Stimulated activated naive CD8-positive, alpha-beta T cell treated with anti-CD3 and anti-CD28 coated beads, Interleukin-15, Interleukin-2, amounts not matched to agents 100 U/mL and 50 U/mL, for 24 hours (primary cell): ENCODE measurements around the gene VCPKMT.

Experiments used
- ATAC-seq: fragments of 150-1000 bp; cut with Tn5 transposase; one replicate; pipeline ENCODE4 v1.10.0; 2021
- DNase-seq: peaks from one replicate; pipeline ENCODE4 v3.0.0; 2021

VCPKMT gene

DNA sequence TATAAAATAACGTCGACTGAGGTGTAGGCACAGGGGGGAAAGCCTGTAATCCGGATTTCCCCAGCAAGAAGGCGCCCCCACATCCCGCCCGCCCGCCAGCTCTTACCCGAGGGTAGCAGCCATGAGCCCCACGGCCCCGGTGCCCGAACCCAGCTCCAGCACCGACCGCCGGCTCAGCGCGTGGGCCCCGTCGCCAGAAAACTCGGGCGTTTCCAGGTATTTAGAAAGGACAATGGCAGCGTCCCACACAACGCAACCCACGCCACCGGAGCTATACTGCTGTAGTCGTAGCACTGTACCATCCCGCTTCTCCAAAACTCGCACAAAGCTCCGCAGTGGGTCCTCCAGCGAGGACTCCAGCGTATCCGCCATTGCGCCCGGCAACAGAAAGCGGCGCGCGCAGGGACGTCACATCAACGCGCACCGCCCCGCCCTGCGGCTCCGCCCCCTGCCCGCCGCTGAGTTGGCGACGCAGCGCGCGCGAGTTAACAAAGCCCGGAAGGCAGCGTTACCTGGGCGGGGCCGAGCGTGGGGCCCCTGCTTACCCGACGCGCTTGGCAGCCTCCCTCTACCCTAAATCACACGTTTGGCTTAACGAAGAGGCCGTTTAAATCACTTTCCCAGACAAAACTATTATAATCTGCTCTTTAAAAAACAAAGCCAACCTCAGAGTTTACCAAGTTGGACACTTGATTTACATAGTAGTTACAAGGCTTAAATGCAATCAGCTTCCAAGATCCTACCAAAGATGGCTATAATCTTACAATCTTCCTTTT, at the start of gene VCPKMT:
Gene VCPKMT, minus strand, starts transcription at position 392 of the 776 bp plus-strand sequence. Its CDS starts 20 bp downstream, at position 372.
- ATAC-seq (peak; percentile 100), DNase-seq (peak; percentile 98)

DNA sequence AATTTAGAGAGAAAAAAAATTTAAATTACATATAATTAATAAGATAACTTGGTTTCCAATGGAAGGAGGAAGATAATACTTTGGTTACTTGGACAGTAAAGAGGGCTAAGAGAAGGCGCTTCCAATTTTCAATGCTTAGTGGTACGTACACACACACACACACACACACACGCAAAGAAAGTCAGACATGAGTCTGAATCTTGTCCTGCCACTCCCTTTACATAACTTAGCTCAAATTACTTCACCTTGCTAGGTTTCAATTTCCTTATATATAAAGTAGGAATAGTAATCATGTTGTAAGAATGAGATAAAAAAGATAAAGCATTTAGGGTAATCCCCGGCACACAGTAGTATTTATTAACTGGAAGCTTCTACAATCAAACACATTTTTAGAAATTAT, 39.7 kb upstream of the VCPKMT start:
- ATAC-seq (no peak), DNase-seq (no peak)

DNA sequence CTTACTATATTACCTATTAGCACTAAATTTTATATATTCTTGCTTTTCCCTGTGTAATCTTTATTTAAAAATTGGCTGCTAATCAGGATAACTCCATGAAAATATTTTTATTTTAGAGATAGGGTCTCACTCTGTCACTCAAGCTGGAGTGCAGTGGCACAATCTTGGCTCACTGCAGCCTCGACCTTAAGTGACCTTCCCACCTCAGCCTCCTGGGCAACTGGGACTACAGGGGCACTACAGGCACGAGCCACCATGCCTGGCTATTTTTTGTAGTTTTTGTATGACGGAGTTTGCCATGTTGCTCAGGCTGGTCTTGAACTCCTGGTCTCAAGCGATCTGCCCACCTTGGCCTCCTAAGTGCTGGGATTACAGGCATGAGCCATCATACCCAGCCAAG, 32.4 kb upstream of the VCPKMT start:
- ATAC-seq = no peak
- no peak for DNase-seq

DNA sequence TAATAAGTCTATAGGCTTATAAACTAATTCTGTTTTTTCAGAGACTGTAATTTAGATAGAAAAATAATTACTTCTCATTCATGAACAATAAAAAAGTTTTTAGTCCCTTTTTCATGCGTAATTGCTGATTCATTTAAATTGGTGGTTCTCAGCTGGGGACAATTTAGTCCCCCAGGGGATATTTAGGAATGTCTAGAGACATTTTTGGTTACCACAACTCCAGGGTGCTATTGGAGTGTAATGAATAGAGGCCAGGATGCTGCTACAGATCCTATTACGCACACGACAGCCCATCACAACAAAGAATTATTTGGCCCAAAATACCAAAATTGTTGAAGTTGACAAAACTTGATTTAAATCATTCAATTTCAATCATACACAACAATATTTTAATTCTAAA, 22.8 kb upstream of the VCPKMT start:
- ATAC-seq (no peak), DNase-seq (no peak)

DNA sequence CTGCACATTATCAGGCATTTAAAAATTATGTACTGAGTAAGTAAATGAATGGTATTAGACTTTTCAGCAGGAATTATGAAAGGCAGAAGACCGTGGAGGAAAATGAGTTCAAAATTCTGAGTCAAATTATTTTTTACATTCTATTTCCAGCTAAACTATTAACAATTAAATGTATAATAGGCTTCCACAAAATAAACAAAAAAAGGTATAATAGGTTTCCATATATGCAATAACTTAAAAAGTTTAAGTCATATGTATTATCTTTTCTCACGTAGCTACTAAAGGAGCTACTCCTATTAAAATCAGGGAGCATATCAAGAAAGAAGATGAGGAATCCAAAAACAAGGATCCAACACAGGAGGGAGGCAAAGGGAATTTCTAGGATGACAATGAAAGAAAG, 11.4 kb upstream of the VCPKMT start:
- ATAC-seq (no peak), DNase-seq (no peak)

DNA sequence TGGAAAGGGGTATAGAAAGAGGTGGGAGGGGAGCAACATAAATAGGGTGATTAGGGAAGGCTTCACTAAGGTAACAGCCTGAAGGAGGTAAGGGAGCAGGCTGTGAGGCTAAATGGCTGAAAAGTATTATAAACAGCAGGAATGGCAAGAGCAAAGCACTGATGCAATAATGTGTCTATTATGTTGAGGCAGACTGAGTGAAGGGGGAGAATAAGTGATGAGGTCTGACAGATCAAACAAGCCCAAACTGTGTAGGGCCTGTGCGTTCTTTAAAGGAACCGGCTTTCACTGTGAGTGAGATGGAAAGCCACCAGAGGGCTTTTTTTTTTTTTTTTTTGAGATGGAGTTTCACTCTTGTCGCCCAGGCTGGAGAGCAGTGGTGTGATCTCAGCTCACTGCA, 6.7 kb upstream of the VCPKMT start:
- ATAC-seq = no peak
- DNase-seq = no peak

DNA sequence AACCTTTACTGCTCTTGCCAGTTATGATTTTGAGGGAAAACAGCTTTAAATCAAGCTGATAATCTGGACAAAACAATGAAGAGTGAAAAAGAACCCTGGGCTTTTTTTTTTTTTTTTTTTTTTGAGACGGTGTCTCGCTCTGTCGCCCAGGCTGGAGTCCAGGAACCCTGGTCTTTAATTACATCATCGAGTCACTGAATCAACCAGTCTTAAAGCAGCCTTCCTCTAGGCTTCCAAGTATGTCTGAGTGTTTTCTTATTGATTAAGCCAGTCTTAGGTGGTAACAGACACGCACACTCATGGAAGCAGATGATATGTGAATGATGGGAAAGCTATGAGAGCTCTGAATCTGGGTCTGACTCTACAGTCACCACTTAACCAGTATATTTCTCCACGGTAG, 5.9 kb upstream of the VCPKMT start:
- no peak for ATAC-seq

DNA sequence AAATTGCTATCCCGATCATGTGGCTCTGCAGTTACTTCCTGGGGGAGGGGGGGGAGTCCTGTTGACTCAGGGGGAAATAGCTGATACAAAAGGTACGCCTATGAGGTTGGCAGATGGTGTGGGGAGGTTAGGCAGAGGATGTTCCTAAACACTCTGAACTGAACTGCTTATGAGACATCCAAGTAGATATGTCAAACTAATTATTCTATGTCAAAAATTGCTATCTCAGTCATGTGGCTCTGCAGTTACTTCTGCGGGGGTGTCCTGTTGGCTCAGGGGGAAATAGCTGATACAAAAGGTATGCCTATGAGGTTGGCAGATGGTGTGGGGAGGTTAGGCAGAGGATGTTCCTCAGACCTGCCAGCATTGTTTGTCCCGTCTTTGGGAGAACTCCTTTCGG, 5.1 kb upstream of the VCPKMT start:
- ATAC-seq = no peak
- DNase-seq = no peak

More for the DNA sequence above, 5.9 kb upstream of the VCPKMT start:
- DNase-seq = no peak

DNA sequence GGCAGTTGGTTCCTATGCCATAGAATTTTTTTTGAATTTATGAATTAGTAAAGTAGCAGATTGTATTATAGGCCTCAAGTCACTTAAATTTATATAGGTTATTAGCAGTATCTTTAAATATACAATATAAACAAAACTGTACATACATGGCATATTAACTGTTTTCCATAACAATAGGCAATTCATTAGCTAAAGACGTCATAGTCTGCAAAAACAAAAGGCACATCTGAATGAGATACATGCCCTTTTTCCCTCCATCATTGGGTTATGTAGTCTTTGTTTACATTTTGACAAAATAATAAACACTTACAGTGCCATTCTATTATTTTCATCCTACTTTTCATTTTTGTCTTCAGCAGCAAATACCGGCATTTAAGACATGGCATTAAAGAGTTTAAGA, 1.1 kb upstream of the VCPKMT start:
- no peak for ATAC-seq
- no peak for DNase-seq

DNA sequence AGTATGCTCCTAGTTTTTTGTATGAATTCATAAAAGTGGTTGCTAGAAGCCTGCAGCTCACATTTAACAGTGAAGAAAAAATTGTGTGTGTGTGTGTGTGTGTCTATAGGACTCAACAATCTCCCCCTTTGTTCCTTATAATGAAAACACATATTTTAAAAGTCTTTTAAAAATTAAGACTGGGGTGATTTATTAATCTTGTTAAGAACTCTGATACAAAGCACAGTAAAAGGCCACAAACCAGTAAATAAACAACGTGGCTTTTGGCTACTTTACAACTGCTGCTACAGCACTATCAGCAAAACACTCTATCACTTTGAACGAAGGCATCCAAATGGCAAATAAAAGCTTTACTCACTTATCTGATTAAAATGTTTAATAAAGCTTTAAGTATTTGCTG, 594 bp upstream of the VCPKMT start:
- no peak for ATAC-seq

DNA sequence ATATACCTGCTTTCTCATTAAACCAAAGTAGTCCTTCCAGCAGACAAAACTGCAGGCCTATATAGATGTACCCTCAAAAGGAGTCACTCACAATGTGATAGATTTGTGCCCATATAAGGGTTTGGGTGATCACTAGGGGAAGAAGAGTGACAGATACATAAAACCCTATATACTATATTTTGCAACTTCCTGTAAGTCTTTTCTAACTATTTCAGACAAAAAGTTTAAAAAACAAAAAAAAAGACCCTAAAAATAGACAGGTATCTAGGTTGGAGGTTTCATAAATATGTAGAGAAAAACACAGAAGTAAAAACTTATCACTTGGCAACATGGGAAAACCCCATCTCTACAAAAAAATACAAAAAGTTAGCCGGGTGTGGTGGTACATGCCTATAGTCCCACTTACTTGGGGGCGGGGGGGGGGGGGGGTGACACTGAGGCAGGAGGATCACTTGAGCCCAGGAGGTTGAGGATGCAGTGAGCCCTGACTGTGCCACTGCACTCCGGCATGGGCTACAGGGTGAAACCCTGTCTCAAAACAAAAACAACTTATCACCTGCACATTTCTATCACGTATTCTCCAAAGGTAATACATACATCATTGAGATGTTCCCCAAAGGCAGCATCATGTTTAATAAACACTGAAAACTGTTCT, 2.9 kb downstream of the VCPKMT start:
- no peak for DNase-seq
- no peak for ATAC-seq

More for the DNA sequence above, 594 bp upstream of the VCPKMT start:
- DNase-seq = no peak

DNA sequence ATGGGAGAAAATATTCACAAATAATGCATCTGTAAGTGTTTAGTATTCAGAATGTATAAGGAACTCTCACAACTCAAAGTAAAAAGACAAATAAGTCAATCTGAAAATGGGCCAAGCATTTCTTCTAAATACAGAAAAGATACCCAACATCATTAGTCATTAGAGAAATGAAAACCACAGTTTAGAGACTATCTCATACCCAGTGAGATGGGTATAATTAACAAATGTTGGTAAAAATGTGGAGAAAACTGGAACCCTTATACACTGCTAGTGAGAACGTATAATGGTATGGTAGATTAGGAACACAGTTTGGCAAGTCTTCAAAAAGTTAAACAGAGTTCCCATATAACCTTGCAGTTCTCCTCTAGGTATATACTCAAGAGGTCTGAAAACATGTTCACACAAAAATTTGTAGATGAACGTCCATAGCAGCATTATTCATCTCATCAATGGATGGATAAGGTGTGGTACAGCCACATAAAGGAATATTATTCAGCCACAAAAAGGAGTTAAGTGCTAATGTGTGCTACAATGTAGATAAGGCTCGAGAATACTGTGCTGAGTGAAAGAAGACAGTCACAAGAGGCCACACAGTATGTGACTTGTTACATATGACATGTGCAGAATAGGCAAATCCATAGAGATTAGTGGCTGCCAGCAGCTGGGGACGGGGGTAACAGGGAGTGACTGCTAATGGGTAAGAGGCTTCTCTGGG, 5.9 kb downstream of the VCPKMT start:
- DNase-seq = no peak
- ATAC-seq = peak; percentile 26

DNA sequence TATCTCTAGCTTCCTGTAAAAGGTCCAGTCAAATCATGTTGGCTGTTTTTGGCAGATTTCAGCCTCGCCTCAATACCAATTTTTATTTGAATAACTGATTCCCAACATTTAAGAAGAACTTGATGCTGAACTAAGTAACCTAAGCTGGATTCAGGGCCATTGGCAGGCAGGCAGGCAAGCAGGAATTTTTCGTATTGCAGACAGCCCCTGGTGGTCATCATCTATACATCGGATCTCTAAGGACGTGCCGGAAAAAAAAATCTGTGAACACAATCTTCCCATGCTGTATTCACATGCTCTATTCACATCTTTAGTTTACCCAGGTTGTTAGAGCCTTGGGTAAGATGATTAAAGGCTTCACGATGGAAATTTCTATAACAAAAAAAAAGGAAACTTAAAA, 7.0 kb downstream of the VCPKMT start:
- ATAC-seq (no peak), DNase-seq (no peak)

DNA sequence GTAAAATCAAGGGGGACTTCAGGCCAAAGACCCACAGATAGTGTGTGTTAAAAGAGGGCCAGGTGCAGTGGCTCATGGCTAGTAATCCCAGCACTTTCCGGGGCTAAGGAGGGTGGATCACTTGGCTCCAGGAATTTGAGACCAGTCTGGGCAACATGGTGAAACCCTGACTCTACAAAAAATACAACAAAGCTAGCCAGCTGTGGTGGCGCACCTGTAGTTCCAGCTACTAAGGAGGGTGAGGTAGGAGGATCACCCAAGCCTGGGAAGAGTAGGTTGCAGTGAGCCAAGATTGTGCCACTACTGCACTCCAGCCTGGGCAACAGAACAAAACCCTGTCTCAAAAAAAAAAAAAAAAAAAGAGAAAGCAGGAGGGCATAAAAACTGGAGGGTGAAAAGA, 8.5 kb downstream of the VCPKMT start:
- ATAC-seq (no peak), DNase-seq (no peak)

DNA sequence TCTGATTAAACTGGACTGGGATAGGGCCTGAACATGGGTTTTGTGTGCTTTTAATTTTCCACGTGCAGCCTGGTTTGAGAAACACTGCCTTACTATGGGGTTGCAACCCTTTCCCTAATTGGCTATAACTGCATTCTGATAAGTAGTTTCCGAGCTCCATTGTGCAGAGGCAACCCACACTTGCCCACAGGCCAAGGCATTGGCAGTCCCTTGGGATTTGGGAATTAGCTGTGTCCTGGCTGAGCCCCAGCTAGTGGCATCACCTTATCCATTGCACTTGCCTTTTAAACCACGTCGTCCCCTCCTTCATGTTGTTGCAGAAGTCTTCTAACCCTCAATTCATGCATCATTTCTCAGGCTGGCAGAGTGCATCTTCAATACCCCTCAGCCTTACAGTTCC, 10.2 kb downstream of the VCPKMT start:
- DNase-seq (no peak), ATAC-seq (no peak)

DNA sequence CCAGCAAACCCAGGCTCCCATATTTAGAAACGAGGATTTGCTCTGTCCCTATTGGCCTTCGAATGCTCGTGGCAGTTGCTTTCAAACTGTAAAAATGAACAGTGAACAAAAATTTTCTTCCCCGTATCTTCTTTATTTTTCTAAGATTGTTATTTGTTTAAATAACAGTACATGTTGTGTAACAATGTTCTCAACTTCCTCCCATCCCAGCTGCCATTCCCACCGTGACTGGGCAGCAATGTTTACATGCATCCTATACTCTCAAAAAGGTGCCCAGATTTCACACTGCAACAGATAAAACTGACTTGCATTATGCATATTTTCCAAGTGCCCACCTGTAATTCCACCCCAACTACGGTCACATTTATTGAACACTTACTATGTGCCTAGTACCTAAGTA, 12.8 kb downstream of the VCPKMT start:
- DNase-seq = no peak
- ATAC-seq = no peak

DNA sequence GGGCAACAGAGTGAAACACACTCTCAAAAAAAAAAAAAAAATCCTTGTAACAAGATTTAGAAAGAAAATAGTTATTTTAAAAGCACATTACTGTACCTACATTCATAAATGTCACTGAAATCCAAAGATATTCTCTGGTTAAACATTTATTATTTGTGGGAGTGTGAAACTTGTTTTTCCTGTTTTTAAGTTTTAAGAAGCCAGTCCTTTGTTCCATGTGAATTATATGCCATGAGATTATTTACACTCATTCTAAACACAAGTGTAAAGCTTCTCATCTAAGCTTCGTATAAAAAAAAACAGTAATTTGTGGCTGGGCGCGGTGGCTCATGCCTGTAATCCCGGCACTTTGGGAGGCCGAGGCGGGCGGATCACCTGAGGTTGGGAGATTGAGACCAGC, 15.0 kb downstream of the VCPKMT start:
- ATAC-seq (no peak), DNase-seq (no peak)

DNA sequence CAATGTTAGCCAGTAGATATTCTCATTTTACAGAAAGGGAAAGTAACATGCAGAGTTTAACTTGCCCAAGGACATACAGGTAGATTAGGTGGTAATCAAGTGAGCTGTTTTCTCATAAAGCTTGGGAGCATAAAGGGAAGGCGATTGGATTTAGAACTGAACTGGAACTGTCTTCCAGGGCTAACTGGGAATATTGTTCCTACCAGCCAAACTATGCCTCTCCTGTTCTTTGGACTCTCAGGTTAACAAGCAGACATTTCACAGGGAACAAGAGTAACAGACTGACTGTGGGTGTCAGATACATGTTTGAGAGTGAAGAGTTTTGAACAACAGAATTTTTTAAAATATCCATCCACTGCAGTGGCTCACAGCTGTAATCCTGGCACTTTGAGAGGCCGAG, 15.6 kb downstream of the VCPKMT start:
- DNase-seq (no peak), ATAC-seq (no peak)

DNA sequence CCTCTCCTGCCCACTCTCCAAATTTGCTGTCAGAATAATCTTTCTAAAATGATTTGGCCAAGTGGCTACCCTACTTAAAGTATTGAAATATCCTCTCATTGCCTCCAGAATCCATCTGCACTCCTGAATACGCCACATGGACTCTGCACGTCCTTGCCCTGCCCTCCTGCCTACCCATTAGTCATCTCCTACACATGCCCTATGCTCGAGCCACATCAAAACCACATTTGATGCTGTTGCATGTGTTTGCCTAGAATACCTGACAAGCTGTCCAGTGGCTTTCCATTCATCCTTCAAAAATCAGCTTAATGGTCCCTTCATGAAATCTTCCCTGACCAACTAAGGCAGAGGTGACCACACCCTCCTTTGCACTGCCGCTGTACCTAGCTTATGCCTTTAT, 17.0 kb downstream of the VCPKMT start:
- DNase-seq (no peak), ATAC-seq (peak; percentile 82)

DNA sequence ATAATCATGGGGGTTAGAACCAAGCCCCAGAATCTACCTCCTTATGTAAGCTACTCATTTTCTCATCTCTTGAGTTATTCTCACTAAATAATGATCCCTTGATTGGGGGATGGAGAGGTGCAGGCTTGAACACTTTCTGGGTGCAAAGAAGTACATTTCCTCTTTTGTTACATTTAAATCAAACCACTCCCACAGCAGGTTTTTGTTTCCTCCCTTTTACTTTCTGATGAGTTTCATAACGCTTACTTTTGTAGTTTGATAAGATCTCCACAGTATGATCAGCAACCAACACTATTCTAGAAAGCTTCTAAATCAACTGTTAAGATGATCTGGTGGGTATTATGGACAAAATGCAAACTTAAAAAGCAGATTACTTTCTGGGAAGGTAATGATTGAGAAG, 20.5 kb downstream of the VCPKMT start:
- ATAC-seq (peak; percentile 35), DNase-seq (no peak)

DNA sequence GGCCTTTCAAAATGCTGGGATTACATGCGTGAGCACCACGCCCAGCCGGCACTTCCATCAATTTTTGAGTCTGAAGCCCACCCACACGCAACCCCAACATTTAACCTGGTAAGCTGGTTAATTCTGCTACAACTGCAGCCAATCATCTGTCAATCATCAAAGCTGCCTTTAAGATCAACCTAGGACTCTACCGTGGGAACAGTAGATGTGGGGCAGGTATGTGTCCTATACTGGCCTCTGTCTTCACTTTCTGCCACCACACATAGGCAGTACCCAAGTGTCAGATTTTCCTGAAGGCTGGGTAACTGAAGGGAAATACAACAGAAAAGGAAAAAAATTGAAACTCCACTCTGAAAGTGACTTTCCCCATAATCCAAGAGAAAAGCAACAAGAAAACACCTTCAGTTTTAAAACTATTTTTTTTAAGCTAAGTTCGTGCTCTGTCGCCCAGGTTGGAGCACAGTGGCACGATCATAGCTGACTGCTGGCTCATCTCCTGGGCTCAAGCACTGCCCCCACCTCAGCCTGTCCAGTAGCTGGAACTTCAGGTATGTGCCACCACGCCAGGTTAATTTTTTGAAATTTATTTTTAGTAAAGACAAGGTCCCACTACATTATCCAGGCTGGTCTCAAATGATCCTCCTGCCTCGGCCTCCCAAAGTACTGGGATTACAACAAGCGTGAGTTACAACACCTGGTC, 22.2 kb downstream of the VCPKMT start:
- no peak for DNase-seq
- ATAC-seq = no peak

DNA sequence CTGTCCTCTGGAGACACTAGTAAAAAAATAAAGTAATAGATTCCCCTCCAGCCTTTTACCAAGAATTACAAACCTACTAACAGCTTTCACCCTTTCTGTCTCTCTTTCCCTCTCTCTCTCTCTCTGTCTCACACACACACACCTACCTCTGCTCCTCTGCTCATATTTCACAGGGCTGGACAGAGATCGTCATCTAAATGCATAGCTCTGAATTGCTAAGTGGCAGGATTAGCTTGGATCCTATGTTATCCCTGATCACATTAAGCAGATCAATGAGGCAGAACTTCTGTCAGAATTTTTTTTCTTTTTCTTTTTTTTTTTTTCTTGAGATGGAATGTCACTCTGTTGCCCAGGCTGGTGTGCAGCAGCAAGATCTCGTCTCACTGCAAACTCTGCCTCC, 22.9 kb downstream of the VCPKMT start:
- DNase-seq (no peak), ATAC-seq (no peak)
